GM19239 (cell line): ENCODE results near the gene KLF15.
A peak's percentile ranks its signal among the peaks of the same experiment; 100 is the strongest.

Experiments used
- DNase-seq: peaks from one replicate; pipeline ENCODE4 v3.0.0; 2011; ENCODE audit warnings: low spot score; ENCODE audit not compliant: insufficient read length
- FAIRE-seq: peaks from 2 replicates; lab custom pipeline; 2011; peaks lifted over from hg19 to GRCh38; lab: Jason Lieb, UNC

Gene KLF15

GRCh38 chr3:126357295-126358037 is at the start of gene KLF15:
Gene KLF15 (minus strand): TSS chr3:126357408. CDS start chr3:126352922, 4,486 bp downstream.
- peak; percentile 99 for DNase-seq
- FAIRE-seq: no peak

- FAIRE-seq: no peak
- DNase-seq: no peak
Measured at GRCh38 chr3:126406389-126407296, 49.4 kb upstream of the KLF15 start.

- DNase-seq (no peak), FAIRE-seq (no peak)
Measured at GRCh38 chr3:126402666-126403302, 45.6 kb upstream of the KLF15 start.

- FAIRE-seq (no peak), DNase-seq (no peak)
Measured at GRCh38 chr3:126402178-126402577, 45.0 kb upstream of the KLF15 start.

- no peak for FAIRE-seq
- no peak for DNase-seq
Measured at GRCh38 chr3:126401611-126402160, 44.5 kb upstream of the KLF15 start.

- DNase-seq (no peak), FAIRE-seq (no peak)
Measured at GRCh38 chr3:126399756-126400155, 42.5 kb upstream of the KLF15 start.

- DNase-seq (no peak), FAIRE-seq (no peak)
Measured at GRCh38 chr3:126399351-126399735, 42.1 kb upstream of the KLF15 start.

GRCh38 chr3:126398423-126399350 is 41.5 kb upstream of the KLF15 start:
- FAIRE-seq (peak; percentile 68), DNase-seq (no peak)

GRCh38 chr3:126397610-126398422 is 40.6 kb upstream of the KLF15 start:
- DNase-seq: no peak
- FAIRE-seq: no peak

- DNase-seq: no peak
- FAIRE-seq: no peak
Measured at GRCh38 chr3:126396536-126396935, 39.3 kb upstream of the KLF15 start.

- DNase-seq: no peak
- FAIRE-seq: no peak
Measured at GRCh38 chr3:126395846-126396513, 38.8 kb upstream of the KLF15 start.

- DNase-seq: no peak
- FAIRE-seq: no peak
Measured at GRCh38 chr3:126394977-126395321, 37.7 kb upstream of the KLF15 start.

- no peak for DNase-seq
Measured at GRCh38 chr3:126394179-126394976, 37.2 kb upstream of the KLF15 start, which contains the start of gene CFAP100. Gene CFAP100 (plus strand): TSS chr3:126394909. CDS start chr3:126396001, 1,092 bp downstream.

GRCh38 chr3:126393563-126393962 is 36.4 kb upstream of the KLF15 start:
- DNase-seq (no peak), FAIRE-seq (no peak)

More at GRCh38 chr3:126394179-126394976, 37.2 kb upstream of the KLF15 start, which contains the start of gene CFAP100:
- FAIRE-seq: no peak

GRCh38 chr3:126392246-126392645 is 35.0 kb upstream of the KLF15 start:
- FAIRE-seq: no peak

GRCh38 chr3:126391631-126392030 is 34.4 kb upstream of the KLF15 start:
- FAIRE-seq: no peak

More at GRCh38 chr3:126392246-126392645, 35.0 kb upstream of the KLF15 start:
- no peak for DNase-seq

GRCh38 chr3:126390751-126391150 is 33.5 kb upstream of the KLF15 start:
- DNase-seq (no peak), FAIRE-seq (no peak)

More at GRCh38 chr3:126391631-126392030, 34.4 kb upstream of the KLF15 start:
- no peak for DNase-seq
